IMR-90 (cell line): ENCODE measurements around the gene SMO. TPM values are rescaled to one million over a fixed set of nuclear protein-coding genes. Genes with fewer than 3 reads are reported as not detected.

ENCODE experiments used
- ATAC-seq: fragments of 200-7000 bp; cut with Tn5 transposase; 2 replicates; pipeline ENCODE4 v1.9.1; 2020; ENCODE audit warnings: low read depth, mild to moderate bottlenecking, moderate library complexity
- BruUV-seq: library from RNA; stranded (reverse); fragments of 400-500 nt; replicated peaks from 2 replicates; lab custom pipeline; 2021; lab: Mats Ljungman, UMichigan
- CTCF ChIA-PET: fragments of 300-600 bp; formaldehyde crosslinking; extraction: SDS; loops from one replicate; lab custom pipeline; 2021; ENCODE audit warnings: antibody characterized with exemption; lab: Yijun Ruan, JAX
- POLR2A ChIA-PET: fragments of 300-600 bp; sonication (Branson Sonifier 250); formaldehyde crosslinking; loops from one replicate; lab custom pipeline; 2022; ENCODE audit warnings: antibody characterized with exemption; ENCODE audit not compliant: unreplicated experiment; lab: Charles Lee
- DNase-seq: peaks from one replicate; pipeline ENCODE4 v3.0.0; 2013
- H2AFZ ChIP-seq: replicated peaks from 2 replicates; pipeline ENCODE3; 2013; ENCODE audit warnings: low read length, mild to moderate bottlenecking; ENCODE audit not compliant: poor library complexity
- H2AK5ac ChIP-seq: 2 replicates; pipeline ENCODE4 v1.6.1; 2013; ENCODE audit warnings: low read depth, low read length, inconsistent platforms
- H2AK9ac ChIP-seq: replicated peaks from 2 replicates; pipeline ENCODE3; 2013; ENCODE audit warnings: mild to moderate bottlenecking, low read depth, low read length, moderate library complexity; ENCODE audit not compliant: poor library complexity
- H2BK120ac ChIP-seq: 2 replicates; pipeline ENCODE4 v1.6.1; 2013; ENCODE audit warnings: low read depth, low read length, inconsistent platforms
- H2BK15ac ChIP-seq: 3 replicates; pipeline ENCODE4 v1.6.1; 2013; ENCODE audit warnings: low read depth, low read length, inconsistent platforms
- H2BK20ac ChIP-seq: 2 replicates; pipeline ENCODE4 v1.6.1; 2013; ENCODE audit warnings: low read depth, mild to moderate bottlenecking, inconsistent platforms, low read length, moderate library complexity
- H2BK5ac ChIP-seq: 2 replicates; pipeline ENCODE4 v1.6.1; 2013; ENCODE audit warnings: mild to moderate bottlenecking, low read depth, low read length, inconsistent platforms; ENCODE audit not compliant: poor library complexity, severe bottlenecking
- H3K14ac ChIP-seq: replicated peaks from 2 replicates; pipeline ENCODE4 v1.6.1; 2013; ENCODE audit warnings: low read depth, low read length, inconsistent platforms
- H3K18ac ChIP-seq: 2 replicates; pipeline ENCODE4 v1.6.1; 2013; ENCODE audit warnings: low read depth, low read length, control low read depth
- H3K23ac ChIP-seq: 2 replicates; pipeline ENCODE4 v1.6.1; 2013; ENCODE audit warnings: low read depth, low read length, inconsistent platforms
- H3K27ac ChIP-seq: 2 replicates; pipeline ENCODE4 v1.5.1; 2013; ENCODE audit warnings: mild to moderate bottlenecking, control low read depth, low read length; ENCODE audit not compliant: insufficient read depth
- H3K27me3 ChIP-seq: 2 replicates; pipeline ENCODE4 v1.6.1; 2013; ENCODE audit warnings: low read length; ENCODE audit not compliant: control insufficient read depth, insufficient read depth
- H3K36me3 ChIP-seq: 2 replicates; pipeline ENCODE4 v1.6.1; 2013; ENCODE audit warnings: low read length, mixed read lengths; ENCODE audit not compliant: control insufficient read depth, insufficient read depth
- H3K4ac ChIP-seq: 2 replicates; pipeline ENCODE4 v1.6.1; 2013; ENCODE audit warnings: low read depth, low read length, inconsistent platforms
- H3K4me1 ChIP-seq: 2 replicates; pipeline ENCODE4 v1.6.1; 2013; ENCODE audit warnings: low read length, mixed read lengths; ENCODE audit not compliant: control insufficient read depth, insufficient read depth
- H3K4me2 ChIP-seq: 2 replicates; pipeline ENCODE4 v1.6.1; 2013; ENCODE audit warnings: low read depth, mild to moderate bottlenecking, control low read depth, low read length, moderate library complexity
- H3K4me3 ChIP-seq: 2 replicates; pipeline ENCODE4 v1.5.1; 2013; ENCODE audit warnings: low read depth, mild to moderate bottlenecking, control low read depth, low read length, moderate library complexity; ENCODE audit not compliant: insufficient read depth
- H3K56ac ChIP-seq: 2 replicates; pipeline ENCODE4 v1.6.1; 2013; ENCODE audit warnings: low read length, inconsistent platforms; ENCODE audit not compliant: insufficient read depth; ENCODE audit errors: extremely low read depth
- H3K79me1 ChIP-seq, 2 experiments: 2 replicates each; pipeline ENCODE4 v1.6.1; 2013; ENCODE audit warnings: low read length in 2 of 2, inconsistent platforms in 1 of 2, low read depth in 1 of 2
- H3K9ac ChIP-seq: 2 replicates; pipeline ENCODE4 v1.6.1; 2013; ENCODE audit warnings: low read depth, low read length, control low read depth
- H3K9me1 ChIP-seq: 2 replicates; pipeline ENCODE4 v1.6.1; 2013; ENCODE audit warnings: low read length, inconsistent platforms; ENCODE audit not compliant: insufficient read depth
- H3K9me3 ChIP-seq: 2 replicates; pipeline ENCODE4 v1.6.1; 2013; ENCODE audit warnings: low read length; ENCODE audit not compliant: control insufficient read depth, insufficient read depth
- H4K20me1 ChIP-seq: 2 replicates; pipeline ENCODE4 v1.6.1; 2013; ENCODE audit warnings: low read length, inconsistent platforms; ENCODE audit not compliant: insufficient read depth
- H4K5ac ChIP-seq: 2 replicates; pipeline ENCODE4 v1.6.1; 2013; ENCODE audit warnings: mild to moderate bottlenecking, low read depth, low read length, control low read depth
- H4K8ac ChIP-seq, 2 experiments: 2 replicates each; pipeline ENCODE4 v1.6.1; 2013; ENCODE audit warnings: low read depth in 2 of 2, low read length in 2 of 2, control low read depth in 1 of 2, inconsistent platforms in 1 of 2
- H4K91ac ChIP-seq: 2 replicates; pipeline ENCODE4 v1.6.1; 2013; ENCODE audit warnings: low read depth, low read length, inconsistent platforms; ENCODE audit not compliant: insufficient read depth
- FOS ChIP-seq: fragments of 150-350 bp; IDR thresholded peaks from 2 replicates; pipeline ENCODE4 v1.6.1; 2016; ENCODE audit warnings: low read depth, low read length
- WGBS, 2 experiments: methylation state at CpG; one replicate each; pipeline versions ENCODE4 v1.1.5 to v1.1.7; 2013; ENCODE audit warnings: missing lambda C conversion rate in 2 of 2; ENCODE audit not compliant: insufficient read length in 1 of 2; ENCODE audit errors: extremely low coverage in 2 of 2; 5-methylcytosine and 5-hydroxymethylcytosine counted together
- dilution Hi-C: fragments of 300-500 bp; cut with HindIII; formaldehyde crosslinking; loops from one replicate; pipeline ENCODE4 v1.14.3; 2018; ENCODE audit warnings: low sequenced_read_pairs; ENCODE audit not compliant: unreplicated experiment
- in situ Hi-C: fragments of 300-500 bp; cut with MboI; formaldehyde crosslinking; loops from 3 replicates; pipeline ENCODE4 v1.14.3; 2019; ENCODE audit warnings: low sequenced_read_pairs, inconsistent platforms, mixed read lengths
- intact Hi-C: fragments of 100-400 bp; cut with micrococcal nuclease; formaldehyde crosslinking; loops from 2 replicates; pipeline ENCODE4 v1.10.0; 2022
- polyA plus RNA-seq, 3 experiments: library from polyadenylated mRNA; depleted of rRNA; stranded (reverse); fragments of >200 nt; gene quantifications; 2 replicates each; pipeline ENCODE4 v1.2.3, GENCODE V29; 2012; ENCODE audit warnings: low replicate concordance in 1 of 3
- total RNA-seq: library from RNA; depleted of rRNA; stranded (reverse); fragments of >200 nt; gene quantifications from 2 replicates; pipeline ENCODE4 v1.2.3, GENCODE V29; 2012
- TF ChIP-seq, protein P1 (sequence below): conservative IDR thresholded peaks from 2 replicates; pipeline ENCODE4 v1.5.1; 2012; ENCODE audit warnings: mild to moderate bottlenecking, low read depth, low read length, improper control_type of control experiment

Gene SMO
- total and polyA plus RNA-seq, 2 of the 4 experiments (the other 2 are of a cell fraction) = 18.5 to 24.7 TPM

GRCh38 chr7:129169171-129169671 is 19.2 kb upstream of the SMO start:
- no TSS peak for BruUV-seq

More at GRCh38 chr7:129169171-129169671, 19.2 kb upstream of the SMO start:
- TF ChIP-seq FOS = no peak
- TF ChIP-seq, protein P1, sequence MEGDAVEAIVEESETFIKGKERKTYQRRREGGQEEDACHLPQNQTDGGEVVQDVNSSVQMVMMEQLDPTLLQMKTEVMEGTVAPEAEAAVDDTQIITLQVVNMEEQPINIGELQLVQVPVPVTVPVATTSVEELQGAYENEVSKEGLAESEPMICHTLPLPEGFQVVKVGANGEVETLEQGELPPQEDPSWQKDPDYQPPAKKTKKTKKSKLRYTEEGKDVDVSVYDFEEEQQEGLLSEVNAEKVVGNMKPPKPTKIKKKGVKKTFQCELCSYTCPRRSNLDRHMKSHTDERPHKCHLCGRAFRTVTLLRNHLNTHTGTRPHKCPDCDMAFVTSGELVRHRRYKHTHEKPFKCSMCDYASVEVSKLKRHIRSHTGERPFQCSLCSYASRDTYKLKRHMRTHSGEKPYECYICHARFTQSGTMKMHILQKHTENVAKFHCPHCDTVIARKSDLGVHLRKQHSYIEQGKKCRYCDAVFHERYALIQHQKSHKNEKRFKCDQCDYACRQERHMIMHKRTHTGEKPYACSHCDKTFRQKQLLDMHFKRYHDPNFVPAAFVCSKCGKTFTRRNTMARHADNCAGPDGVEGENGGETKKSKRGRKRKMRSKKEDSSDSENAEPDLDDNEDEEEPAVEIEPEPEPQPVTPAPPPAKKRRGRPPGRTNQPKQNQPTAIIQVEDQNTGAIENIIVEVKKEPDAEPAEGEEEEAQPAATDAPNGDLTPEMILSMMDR = no peak
- no peaks in the 10 kb centered on the region for H3K9me1 ChIP-seq
- ChIA-PET CTCF (interaction anchor here (0.6 kb wide), 1 partner anchor 729 kb away, joined by 3 read pairs; no protein-coding TSS in a partner anchor), POLR2A (no interaction called here)
- H3K36me3 ChIP-seq = no peaks in the 10 kb centered on the region
- no peak overlapping the region for H3K56ac ChIP-seq
- no peak overlapping the region for H2AK5ac ChIP-seq
- H2BK20ac ChIP-seq = no peak overlapping the region
- no peak overlapping the region for H4K5ac ChIP-seq
- DNase-seq (no peak), ATAC-seq (peak; percentile 91)
- no peak overlapping the region for H2BK5ac ChIP-seq
- no peaks in the 10 kb centered on the region; the same call in 1 of the 2 replicates for H3K4me1 ChIP-seq
- H4K8ac ChIP-seq = peak overlapping the region in 1 of 2 experiments; percentile 52; a peak in 1 of 4 replicates
- H3K4me3 ChIP-seq = peak overlapping the region; percentile 45
- intact Hi-C loops (no loop called here), in situ Hi-C loops (loop anchor here (5.0 kb wide), 1 partner anchor 38 kb away; no protein-coding TSS in a partner anchor), dilution Hi-C loops (no loop called here)
- H3K79me1 ChIP-seq = no peaks in the 10 kb centered on the region
- H3K4me2 ChIP-seq = peak overlapping the region; percentile 62
- no peak overlapping the region; the same call in 1 of the 2 replicates for H4K91ac ChIP-seq
- H3K14ac ChIP-seq = 0 out of 2 replicates have a peak overlapping the region, but pooled peaks have one; percentile 58
- H2AK9ac ChIP-seq = no peak overlapping the region
- H3K9ac ChIP-seq = peak overlapping the region; percentile 38
- H2BK120ac ChIP-seq = no peak overlapping the region
- 2% methylated on average over 9 of the region's 47 CpGs; no CpG with 5 or more reads in 1 of the 2 experiments for WGBS, 2 experiments
- no peak overlapping the region for H3K23ac ChIP-seq
- H3K4ac ChIP-seq = no peak overlapping the region
- no peaks in the 10 kb centered on the region for H4K20me1 ChIP-seq
- H3K27ac ChIP-seq = no peak overlapping the region; the same call in 1 of the 2 replicates
- H3K18ac ChIP-seq = no peak overlapping the region
- H2BK15ac ChIP-seq = no peak overlapping the region
- H2AFZ ChIP-seq = peak overlapping the region; percentile 81
- no peaks in the 10 kb centered on the region for H3K9me3 ChIP-seq
- H3K27me3 ChIP-seq = peaks cover 42% of the 10 kb centered on the region
